T-helper 2 cell treated with Interferon-gamma antibody and Interleukin-4, amounts not matched to agents 5 μg/mL and 100 μg/mL, for 36 hours (primary cell): ENCODE results near the gene PLOD2.

Source experiments
- DNase-seq: peaks from one replicate; pipeline ENCODE4 v3.0.0; 2021; ENCODE audit warnings: low spot score
- H3K27ac Mint-ChIP-seq: one replicate; pipeline ENCODE4 v1.8.0; 2021; ENCODE audit warnings: mild to moderate bottlenecking, mixed read lengths
- H3K27me3 Mint-ChIP-seq: one replicate; pipeline ENCODE4 v1.8.0; 2021; ENCODE audit warnings: low read depth, mixed read lengths
- H3K36me3 Mint-ChIP-seq: one replicate; pipeline ENCODE4 v1.8.0; 2021; ENCODE audit warnings: low read depth, mixed read lengths
- H3K4me1 Mint-ChIP-seq: one replicate; pipeline ENCODE4 v1.8.0; 2021; ENCODE audit warnings: low read depth, mixed read lengths
- H3K4me3 Mint-ChIP-seq: one replicate; pipeline ENCODE4 v1.8.0; 2022; ENCODE audit warnings: mild to moderate bottlenecking, moderate library complexity, mixed read lengths
- H3K9me3 Mint-ChIP-seq: one replicate; pipeline ENCODE4 v1.8.0; 2021; ENCODE audit warnings: mixed read lengths

Gene PLOD2

GRCh38 chr3:146162561-146162960, 1.6 kb upstream of the PLOD2 start:
- peaks cover 7% of the 10 kb centered on the region for H3K4me1 Mint-ChIP-seq
- no peak for DNase-seq
- no peak overlapping the region for H3K4me3 Mint-ChIP-seq
- no peaks in the 10 kb centered on the region for H3K36me3 Mint-ChIP-seq
- H3K9me3 Mint-ChIP-seq, result no peaks in the 10 kb centered on the region
- no peak overlapping the region for H3K27ac Mint-ChIP-seq
- H3K27me3 Mint-ChIP-seq, result peaks cover 58% of the 10 kb centered on the region

GRCh38 chr3:146161663-146162002, 649 bp upstream of the PLOD2 start:
- Mint-ChIP-seq H3K36me3 (no peaks in the 10 kb centered on the region), H3K27me3 (peaks cover 62% of the 10 kb centered on the region), H3K27ac (no peak overlapping the region), H3K4me1 (peaks cover 7% of the 10 kb centered on the region), H3K9me3 (no peaks in the 10 kb centered on the region), H3K4me3 (peak overlapping the region; percentile 57)
- DNase-seq, result no peak

GRCh38 chr3:146160321-146160963, 542 bp downstream of the PLOD2 start:
- Mint-ChIP-seq H3K27me3 (peaks cover 60% of the 10 kb centered on the region), H3K9me3 (no peaks in the 10 kb centered on the region), H3K27ac (no peak overlapping the region), H3K36me3 (no peaks in the 10 kb centered on the region), H3K4me1 (peaks cover 7% of the 10 kb centered on the region), H3K4me3 (peak overlapping the region; percentile 74)
- DNase-seq, result peak; percentile 6

GRCh38 chr3:146159616-146160320, 1.2 kb downstream of the PLOD2 start:
- Mint-ChIP-seq H3K36me3 (no peaks in the 10 kb centered on the region), H3K4me3 (peak overlapping the region; percentile 74), H3K4me1 (peaks cover 7% of the 10 kb centered on the region), H3K27ac (no peak overlapping the region), H3K27me3 (peaks cover 55% of the 10 kb centered on the region), H3K9me3 (no peaks in the 10 kb centered on the region)
- DNase-seq, result no peak

GRCh38 chr3:146159037-146159436, 1.9 kb downstream of the PLOD2 start:
- H3K4me3 Mint-ChIP-seq, result no peak overlapping the region
- no peak overlapping the region for H3K27ac Mint-ChIP-seq
- H3K36me3 Mint-ChIP-seq, result no peaks in the 10 kb centered on the region
- peaks cover 55% of the 10 kb centered on the region for H3K27me3 Mint-ChIP-seq
- DNase-seq, result no peak
- peaks cover 7% of the 10 kb centered on the region for H3K4me1 Mint-ChIP-seq
- H3K9me3 Mint-ChIP-seq, result no peaks in the 10 kb centered on the region

GRCh38 chr3:146157325-146158060, 3.5 kb downstream of the PLOD2 start:
- no peaks in the 10 kb centered on the region for H3K36me3 Mint-ChIP-seq
- H3K4me1 Mint-ChIP-seq, result peaks cover 7% of the 10 kb centered on the region
- DNase-seq, result no peak
- no peaks in the 10 kb centered on the region for H3K9me3 Mint-ChIP-seq
- H3K27ac Mint-ChIP-seq, result no peak overlapping the region
- peaks cover 44% of the 10 kb centered on the region for H3K27me3 Mint-ChIP-seq
- H3K4me3 Mint-ChIP-seq, result no peak overlapping the region

- H3K4me3 Mint-ChIP-seq, result no peak overlapping the region
- peaks cover 37% of the 10 kb centered on the region for H3K27me3 Mint-ChIP-seq
- H3K27ac Mint-ChIP-seq, result no peak overlapping the region
- peaks cover 7% of the 10 kb centered on the region for H3K4me1 Mint-ChIP-seq
- H3K9me3 Mint-ChIP-seq, result no peaks in the 10 kb centered on the region
- no peaks in the 10 kb centered on the region for H3K36me3 Mint-ChIP-seq
- no peak for DNase-seq
Measured at GRCh38 chr3:146156666-146157314, 4.2 kb downstream of the PLOD2 start.

- peaks cover 5% of the 10 kb centered on the region for H3K4me1 Mint-ChIP-seq
- no peaks in the 10 kb centered on the region for H3K9me3 Mint-ChIP-seq
- no peak for DNase-seq
- H3K27me3 Mint-ChIP-seq, result peaks cover 31% of the 10 kb centered on the region
- no peaks in the 10 kb centered on the region for H3K36me3 Mint-ChIP-seq
- H3K27ac Mint-ChIP-seq, result no peak overlapping the region
- H3K4me3 Mint-ChIP-seq, result no peak overlapping the region
Measured at GRCh38 chr3:146156095-146156494, 4.9 kb downstream of the PLOD2 start.

GRCh38 chr3:146154995-146155394, 6.0 kb downstream of the PLOD2 start:
- no peak for DNase-seq
- Mint-ChIP-seq H3K36me3 (no peaks in the 10 kb centered on the region), H3K4me3 (no peak overlapping the region), H3K9me3 (no peaks in the 10 kb centered on the region), H3K27me3 (peaks cover 25% of the 10 kb centered on the region), H3K4me1 (peaks cover 2% of the 10 kb centered on the region), H3K27ac (no peak overlapping the region)

- Mint-ChIP-seq H3K4me1 (no peaks in the 10 kb centered on the region), H3K27ac (no peak overlapping the region), H3K4me3 (no peak overlapping the region), H3K36me3 (no peaks in the 10 kb centered on the region), H3K27me3 (peaks cover 19% of the 10 kb centered on the region), H3K9me3 (no peaks in the 10 kb centered on the region)
- no peak for DNase-seq
Measured at GRCh38 chr3:146154316-146154715, 6.7 kb downstream of the PLOD2 start.

- DNase-seq, result no peak
- peaks cover 11% of the 10 kb centered on the region for H3K27me3 Mint-ChIP-seq
- H3K4me3 Mint-ChIP-seq, result no peak overlapping the region
- no peak overlapping the region for H3K27ac Mint-ChIP-seq
- H3K9me3 Mint-ChIP-seq, result no peaks in the 10 kb centered on the region
- H3K36me3 Mint-ChIP-seq, result no peaks in the 10 kb centered on the region
- no peaks in the 10 kb centered on the region for H3K4me1 Mint-ChIP-seq
Measured at GRCh38 chr3:146153429-146153828, 7.6 kb downstream of the PLOD2 start.

- no peak overlapping the region for H3K27ac Mint-ChIP-seq
- H3K4me1 Mint-ChIP-seq, result no peaks in the 10 kb centered on the region
- H3K27me3 Mint-ChIP-seq, result peaks cover 7% of the 10 kb centered on the region
- no peak for DNase-seq
- H3K36me3 Mint-ChIP-seq, result no peaks in the 10 kb centered on the region
- H3K4me3 Mint-ChIP-seq, result no peak overlapping the region
- H3K9me3 Mint-ChIP-seq, result no peaks in the 10 kb centered on the region
Measured at GRCh38 chr3:146152834-146153233, 8.2 kb downstream of the PLOD2 start.

GRCh38 chr3:146148468-146148931, 12.5 kb downstream of the PLOD2 start:
- H3K27ac Mint-ChIP-seq, result no peak overlapping the region
- no peak overlapping the region for H3K4me3 Mint-ChIP-seq
- no peaks in the 10 kb centered on the region for H3K9me3 Mint-ChIP-seq
- no peak for DNase-seq
- H3K27me3 Mint-ChIP-seq, result no peaks in the 10 kb centered on the region
- H3K36me3 Mint-ChIP-seq, result no peaks in the 10 kb centered on the region
- H3K4me1 Mint-ChIP-seq, result no peaks in the 10 kb centered on the region

GRCh38 chr3:146145642-146146041, 15.3 kb downstream of the PLOD2 start:
- no peak overlapping the region for H3K27ac Mint-ChIP-seq
- DNase-seq, result no peak
- H3K4me3 Mint-ChIP-seq, result no peak overlapping the region
- H3K36me3 Mint-ChIP-seq, result no peaks in the 10 kb centered on the region
- no peaks in the 10 kb centered on the region for H3K9me3 Mint-ChIP-seq
- H3K27me3 Mint-ChIP-seq, result no peaks in the 10 kb centered on the region
- no peaks in the 10 kb centered on the region for H3K4me1 Mint-ChIP-seq
